Stimulated activated CD4-positive, alpha-beta T cell treated with anti-CD3 and anti-CD28 coated beads, Interleukin-2, amount 100 ng/mL, for 24 hours (primary cell): ENCODE data around the gene EXO1.

ENCODE experiments used
- DNase-seq, 2 donors: peaks; one replicate each; pipeline ENCODE4 v3.0.0-alpha.2; 2020

The EXO1 gene

GRCh38 chr1:241895013-241895412 lies 47.0 kb downstream of the EXO1 start:
- no peak for DNase-seq

DNA sequence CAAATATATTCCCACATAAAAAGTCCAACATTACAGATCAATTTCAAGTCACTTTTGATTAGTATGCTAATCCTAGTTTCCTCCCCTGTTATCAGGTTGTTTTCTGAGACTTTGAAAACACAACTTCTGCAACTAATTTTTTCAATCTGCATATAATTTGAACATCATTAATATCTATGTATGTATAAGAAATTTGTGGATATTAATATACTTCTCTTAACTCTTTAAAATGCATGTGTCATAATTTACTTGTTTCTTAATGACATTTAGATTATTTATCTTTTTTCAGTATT lies 48.6 kb downstream of the EXO1 start:
- DNase-seq, result no peak

DNA sequence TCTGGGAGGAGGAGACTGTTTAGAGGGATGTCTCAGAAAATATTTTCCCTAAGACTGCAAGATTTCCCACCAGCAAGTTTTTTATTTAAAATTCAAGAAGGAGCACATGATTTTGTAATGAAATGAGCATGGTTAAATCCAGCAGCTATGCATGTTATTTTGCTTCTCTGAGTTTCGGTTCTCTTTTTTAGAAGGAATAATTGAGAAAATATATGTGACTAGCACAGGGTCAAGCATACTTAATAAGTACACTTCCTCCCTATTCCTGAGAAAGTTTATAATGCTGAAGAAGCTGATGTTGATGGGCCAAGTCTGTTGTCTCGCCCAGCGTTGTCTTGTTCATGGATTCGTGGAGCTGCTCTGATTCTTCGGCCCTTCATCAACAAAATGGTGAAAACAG lies 51.2 kb downstream of the EXO1 start:
- no peak for DNase-seq

- DNase-seq, result no peak
These were observed 52.4 kb downstream of the EXO1 start for GRCh38 chr1:241900381-241900780.

GRCh38 chr1:241902391-241903065 lies 54.5 kb downstream of the EXO1 start:
- DNase-seq, result no peak

DNA sequence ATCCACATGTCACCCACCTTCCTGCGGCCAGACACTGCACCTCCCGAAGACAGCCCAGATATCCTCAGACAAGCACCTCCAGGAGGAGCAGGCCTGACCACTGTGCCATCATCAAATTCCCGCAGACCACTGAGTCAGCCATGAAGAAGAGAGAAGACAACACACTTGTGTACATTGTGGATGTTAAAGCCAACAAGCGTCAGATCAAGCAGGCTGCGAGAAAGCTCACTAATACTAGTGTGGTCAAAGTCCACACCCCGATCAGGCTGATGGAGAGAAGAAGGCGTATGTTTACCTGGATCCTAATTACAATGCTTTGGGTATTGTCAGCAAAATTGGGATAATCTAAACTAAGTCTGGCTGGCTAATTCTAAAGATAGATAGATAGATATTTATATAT lies 68.2 kb downstream of the EXO1 start:
- DNase-seq, result no peak

DNA sequence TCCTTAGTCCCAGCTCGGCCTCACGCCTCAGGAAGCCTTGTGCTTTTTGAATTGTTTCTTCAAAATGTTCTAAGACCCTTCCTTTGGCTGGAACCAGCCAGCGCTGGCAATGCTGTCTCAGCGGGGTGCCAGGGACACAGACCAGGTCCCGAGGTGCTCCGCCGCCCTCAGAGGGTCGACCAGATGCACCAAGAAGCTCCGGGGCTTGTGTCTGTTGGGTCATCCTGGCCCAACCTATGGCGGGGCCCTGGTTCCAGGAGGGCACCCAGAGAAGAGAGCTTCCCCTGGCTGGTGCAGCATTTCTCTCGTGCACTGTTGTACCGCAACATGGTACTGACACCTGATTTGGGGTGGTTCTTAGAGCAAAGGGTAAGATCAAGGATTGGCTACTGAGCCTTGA lies 69.5 kb downstream of the EXO1 start:
- no peak for DNase-seq

GRCh38 chr1:241918879-241919278 lies 70.9 kb downstream of the EXO1 start:
- no peak for DNase-seq

GRCh38 chr1:241924080-241924808 lies 76.2 kb downstream of the EXO1 start:
- DNase-seq, result no peak

GRCh38 chr1:241926141-241926540 lies 78.1 kb downstream of the EXO1 start:
- no peak for DNase-seq

DNA sequence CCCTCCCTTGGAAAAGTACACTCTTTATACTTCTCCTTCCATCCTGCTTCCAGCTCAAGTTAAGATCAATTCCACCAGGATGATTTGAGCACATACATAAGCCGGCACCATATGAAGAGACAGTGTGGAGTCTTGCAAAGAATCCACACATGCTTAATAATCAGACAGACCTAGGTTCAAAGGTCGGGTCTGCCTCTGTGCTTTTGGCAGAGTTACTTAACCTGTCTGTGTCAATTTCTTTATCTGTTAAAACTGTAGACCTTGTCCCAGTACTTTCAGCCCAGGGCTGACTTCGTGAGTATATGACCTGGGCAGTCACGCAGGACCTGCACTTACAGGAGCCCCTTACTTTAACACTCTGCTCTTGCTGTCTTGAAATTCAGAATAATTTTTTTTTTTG lies 79.3 kb downstream of the EXO1 start:
- DNase-seq, result no peak

- DNase-seq, result no peak
These were observed 84.8 kb downstream of the EXO1 start for GRCh38 chr1:241932845-241933244.

GRCh38 chr1:241934201-241934848 lies 86.3 kb downstream of the EXO1 start:
- DNase-seq, result no peak

DNA sequence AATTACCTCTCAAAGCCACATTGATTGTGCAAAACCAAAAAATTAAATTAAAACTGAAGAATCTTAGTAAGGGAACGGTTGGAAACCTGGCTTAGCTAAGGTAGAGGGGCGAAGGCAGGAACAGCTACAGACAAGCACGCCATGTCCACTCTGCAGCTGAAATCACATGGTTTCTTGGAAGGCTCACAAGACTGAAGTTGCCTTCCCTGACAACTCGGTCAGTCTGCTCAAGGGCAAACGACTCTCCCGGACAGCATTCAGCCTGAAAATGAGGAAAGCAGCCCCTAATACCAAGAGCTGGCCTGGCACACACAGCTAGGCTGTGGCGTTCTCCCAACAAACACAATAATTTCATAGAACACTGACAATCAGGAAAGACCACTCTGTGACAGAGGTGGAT lies 86.9 kb downstream of the EXO1 start:
- DNase-seq, result no peak
